ENCODE measurements around the gene GPBP1.
A peak's percentile ranks its signal among the peaks of the same experiment; 100 is the strongest.
"Not testable (repeated sequence)": the region's sequence is repeated elsewhere in the genome, so short reads cannot be mapped to it uniquely, and the experiment has no call there.

The GPBP1 gene

GRCh38 chr5:57215629-57216195, 41.9 kb downstream of the GPBP1 start:
- DNase-seq: no peak

- DNase-seq: no peak
Measured at GRCh38 chr5:57216714-57217113, 42.9 kb downstream of the GPBP1 start.

DNA sequence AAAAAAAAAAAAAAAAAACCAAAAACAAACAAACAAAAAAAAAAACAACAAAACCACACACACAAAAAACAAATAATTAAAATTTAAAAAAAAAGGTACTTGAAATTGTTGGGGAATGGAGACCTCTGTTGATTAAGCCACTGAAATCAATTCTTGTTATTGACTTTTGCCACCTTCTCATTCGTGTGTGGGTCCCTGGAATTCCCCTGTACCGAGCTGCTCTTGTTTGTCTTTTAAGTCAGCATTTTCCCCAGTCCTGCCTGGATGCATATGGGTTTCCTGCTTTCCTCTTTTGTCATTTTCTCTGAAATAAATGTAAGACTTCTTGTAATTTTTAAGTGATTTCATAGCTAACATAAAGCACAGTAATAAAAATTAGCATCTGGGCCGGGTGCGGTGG, 45.5 kb downstream of the GPBP1 start:
- no peak for DNase-seq

- DNase-seq: peak; percentile 16
Measured at GRCh38 chr5:57221049-57221568, 47.2 kb downstream of the GPBP1 start.

- DNase-seq: no peak
Measured at GRCh38 chr5:57225553-57225952, 51.7 kb downstream of the GPBP1 start.

DNA sequence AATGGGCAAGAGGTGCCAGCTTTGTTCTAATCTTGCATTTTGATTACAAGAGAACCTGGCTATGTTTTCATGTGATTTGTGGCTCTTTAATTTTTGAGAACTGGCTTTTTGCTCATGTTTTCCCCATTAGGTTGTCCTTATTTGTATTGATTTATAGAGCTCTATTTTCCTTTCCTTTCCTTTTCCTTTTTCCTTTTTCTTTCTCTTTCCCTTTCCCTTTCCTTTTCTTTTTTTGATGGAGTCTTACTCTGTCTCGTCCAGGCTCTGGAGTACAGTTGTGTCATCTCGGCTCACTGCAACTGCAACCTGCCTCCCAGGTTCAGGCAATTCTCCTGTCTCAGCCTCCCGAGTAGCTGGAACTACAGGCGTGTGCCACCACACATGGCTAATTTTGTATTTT, 55.5 kb downstream of the GPBP1 start:
- DNase-seq: no peak

GRCh38 chr5:57231607-57232006, 57.7 kb downstream of the GPBP1 start:
- DNase-seq: no peak

GRCh38 chr5:57232293-57233033, 58.6 kb downstream of the GPBP1 start:
- no peak for DNase-seq

DNA sequence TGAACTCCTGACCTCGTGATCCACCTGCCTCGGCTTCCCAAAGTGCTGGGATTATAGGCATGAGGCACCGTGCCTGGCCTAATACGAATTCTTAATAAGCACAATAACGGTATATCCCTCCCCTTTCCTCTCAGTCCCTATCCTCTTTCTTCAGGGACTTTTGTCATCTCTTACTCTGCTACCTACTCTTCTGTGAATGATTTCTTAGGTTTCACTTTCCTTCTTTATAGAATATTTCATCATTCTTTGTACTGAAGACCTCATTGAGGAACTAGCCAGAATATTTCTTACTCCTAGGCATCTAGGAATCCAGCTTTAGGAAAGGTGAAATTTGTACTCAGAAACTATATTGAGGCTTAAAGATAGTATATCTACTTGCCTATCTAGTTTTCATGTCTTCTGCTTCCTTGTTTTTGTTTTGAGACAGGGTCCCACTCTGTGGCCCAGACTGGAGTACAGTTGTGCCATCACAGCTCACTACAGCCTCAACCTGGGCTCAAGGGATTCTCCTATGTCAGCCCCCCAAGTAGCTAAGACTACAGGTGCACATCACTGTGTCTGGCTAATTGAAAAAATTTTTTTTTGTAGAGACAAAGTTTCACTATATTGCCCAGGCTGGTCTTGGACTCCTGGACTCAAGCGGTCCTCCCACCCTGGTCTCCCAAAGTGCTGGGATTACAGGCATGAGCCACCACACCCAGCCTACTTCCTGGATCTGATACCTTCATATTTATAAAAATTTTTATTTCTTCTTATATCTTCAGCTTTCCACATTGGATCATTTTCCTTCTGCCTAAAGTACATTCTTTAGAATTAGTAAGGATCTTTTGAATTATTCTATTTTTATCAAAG, 69.7 kb downstream of the GPBP1 start:
- no peak for DNase-seq

GRCh38 chr5:57244331-57244730, 70.5 kb downstream of the GPBP1 start:
- DNase-seq: no peak

GRCh38 chr5:57246426-57246825, 72.6 kb downstream of the GPBP1 start:
- no peak for DNase-seq

DNA sequence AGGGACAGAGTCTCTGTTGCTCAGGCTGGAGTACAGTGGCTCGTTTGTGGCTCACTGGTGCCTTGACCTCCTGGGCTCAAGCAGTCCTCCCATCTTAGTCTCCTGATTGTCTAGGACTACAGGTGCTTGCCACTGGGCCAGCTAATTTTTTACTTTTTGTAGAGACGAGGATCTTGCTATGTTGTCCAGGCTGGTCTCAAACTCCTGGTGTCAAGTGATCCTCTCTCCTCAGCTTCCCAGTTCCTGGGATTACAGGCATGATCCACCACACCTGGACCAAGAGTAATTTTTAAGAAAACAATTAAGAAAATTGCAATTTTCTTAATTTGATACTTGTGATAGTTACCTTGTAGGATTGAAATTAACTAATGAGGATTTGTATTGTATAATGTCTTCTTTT, 73.9 kb downstream of the GPBP1 start:
- DNase-seq: no peak

- DNase-seq: no peak
Measured at GRCh38 chr5:57249265-57249874, 75.5 kb downstream of the GPBP1 start.

- DNase-seq: no peak
Measured at GRCh38 chr5:57258052-57258451, 84.2 kb downstream of the GPBP1 start.

- no peak for DNase-seq
Measured at GRCh38 chr5:57258943-57259342, 85.1 kb downstream of the GPBP1 start.

DNA sequence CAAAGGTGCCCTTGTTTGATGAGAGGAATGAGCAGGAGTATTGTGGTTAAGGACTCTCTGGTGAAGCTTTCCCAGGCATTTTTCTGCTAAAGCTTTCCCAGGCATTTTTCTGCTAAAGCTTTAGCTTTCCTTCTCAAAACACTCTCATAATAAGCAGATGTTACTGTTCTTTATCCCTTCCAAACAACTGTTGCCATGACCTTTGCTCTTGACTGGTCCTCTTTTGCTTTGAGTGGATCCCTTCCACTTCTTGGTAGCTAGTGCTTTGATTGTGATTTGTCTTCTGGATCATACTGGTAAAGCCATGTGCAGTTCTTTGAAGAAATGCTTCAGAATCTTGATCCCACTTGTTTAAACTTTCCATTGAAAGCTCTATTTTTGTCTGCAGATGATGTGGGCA, 85.8 kb downstream of the GPBP1 start:
- DNase-seq: no peak

GRCh38 chr5:57262541-57262940, 88.7 kb downstream of the GPBP1 start:
- no peak for DNase-seq

DNA sequence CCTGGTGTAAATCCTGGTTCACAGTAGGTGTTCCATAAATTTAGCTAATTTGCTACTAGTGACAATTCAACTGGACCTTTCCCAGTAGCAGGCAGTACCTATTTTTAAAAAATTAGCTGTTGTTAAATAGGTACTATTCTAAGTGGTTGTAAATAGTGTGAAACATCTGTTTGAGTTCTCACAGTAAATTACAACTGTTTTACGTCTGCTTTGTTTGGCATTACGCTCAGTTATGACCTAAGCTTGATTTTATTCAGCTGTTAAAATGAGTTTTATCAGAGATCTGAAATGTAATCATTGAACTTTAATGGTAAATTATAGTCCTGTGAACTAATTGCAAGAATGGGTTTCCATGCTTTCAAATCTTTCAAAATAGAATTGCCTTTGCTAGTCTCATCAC, 93.9 kb downstream of the GPBP1 start:
- DNase-seq: no peak

- DNase-seq: no peak
Measured at GRCh38 chr5:57276353-57276752, 102.5 kb downstream of the GPBP1 start.

- DNase-seq: no peak
Measured at GRCh38 chr5:57277085-57277484, 103.2 kb downstream of the GPBP1 start.

DNA sequence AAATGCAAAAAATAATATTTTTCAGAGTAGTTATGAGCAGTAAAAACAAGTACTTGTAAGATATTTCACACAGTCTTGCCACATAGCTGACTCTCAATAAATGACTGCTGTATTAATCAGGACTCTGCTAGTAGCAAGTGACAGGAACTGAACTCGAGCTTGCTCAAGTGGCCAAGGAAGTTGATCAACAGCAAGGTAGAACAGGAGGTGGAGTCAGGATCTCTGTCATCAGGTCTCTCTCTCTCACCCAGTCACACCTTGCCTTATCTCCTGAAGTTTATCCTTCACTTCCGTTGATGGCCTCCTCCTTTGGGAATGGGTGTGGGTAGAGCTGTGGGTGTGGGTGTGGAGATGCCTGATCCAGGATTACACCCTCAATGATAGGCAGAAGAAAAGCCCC, 107.0 kb downstream of the GPBP1 start:
- no peak for DNase-seq

DNA sequence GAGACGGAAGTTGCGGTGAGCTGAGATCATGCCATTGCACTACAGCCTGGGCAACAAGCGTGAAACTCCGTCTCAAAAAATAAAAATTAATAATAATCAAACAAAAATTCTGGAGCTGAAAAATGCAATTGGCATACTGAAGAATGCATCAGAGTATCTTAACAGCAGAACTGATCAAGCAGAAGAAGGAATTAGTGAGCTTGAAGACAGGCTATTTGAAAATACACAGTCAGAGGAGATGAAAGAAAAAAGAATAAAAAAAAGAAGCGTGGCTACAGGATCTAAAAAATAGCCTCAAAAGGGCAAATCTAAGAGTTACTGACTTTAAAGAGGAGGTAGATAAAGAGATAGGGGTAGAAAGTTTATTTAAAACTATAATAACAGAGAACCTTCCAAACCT, 111.2 kb downstream of the GPBP1 start:
- not testable (repeated sequence) for DNase-seq

DNA sequence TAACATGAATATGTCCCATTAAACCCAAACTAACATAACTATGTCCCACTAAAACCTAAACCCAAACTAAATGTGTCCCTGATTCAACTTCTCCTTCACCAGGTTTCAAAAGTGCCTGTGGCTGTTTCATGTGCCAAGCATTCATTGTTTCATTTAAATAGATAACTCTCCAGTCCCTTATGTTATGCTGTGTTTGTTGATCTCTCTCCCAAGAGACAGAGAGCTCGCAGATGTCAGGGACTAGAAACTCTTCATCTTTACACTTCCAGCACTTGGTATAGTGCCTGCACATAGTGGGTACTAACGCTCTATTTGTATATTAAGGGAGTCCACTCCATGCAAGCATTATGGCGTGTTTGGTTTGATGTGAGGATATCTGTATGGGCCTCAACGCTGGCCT, 118.0 kb downstream of the GPBP1 start:
- no peak for DNase-seq

Measured in NCI-H2107 (cell line).